ENCODE results near the gene FKBP1C. TPM values are rescaled to one million over a fixed set of nuclear protein-coding genes. Genes with fewer than 3 reads are reported as not detected.

Gene FKBP1C
- total and polyA plus RNA-seq, 2 of the 4 experiments (the other 2 are of a cell fraction): 0.72 to 3.1 TPM

DNA sequence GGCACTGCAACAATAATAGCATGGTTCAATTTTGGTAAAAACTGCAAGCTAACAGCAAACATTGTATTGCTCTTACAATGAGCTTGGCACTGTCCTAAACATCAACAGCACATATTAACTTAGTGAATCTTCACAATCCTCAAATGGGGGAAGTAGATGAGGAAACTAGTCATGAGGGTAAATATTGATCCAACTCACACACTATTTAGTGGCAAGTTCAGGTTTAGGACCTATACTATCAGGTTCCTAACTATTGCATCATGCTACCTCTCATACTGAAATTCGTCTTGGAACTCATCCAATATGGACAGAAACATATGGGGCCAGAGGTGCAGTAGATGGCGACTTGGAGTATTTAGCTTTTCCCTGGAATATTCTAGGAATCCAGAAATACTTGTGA, 34.2 kb downstream of the FKBP1C start:
- no peak overlapping the region for H4K5ac ChIP-seq (ENCODE audit: low read depth, low read length)
- no peak overlapping the region for H3K18ac ChIP-seq (ENCODE audit: low read depth, low read length)
- dilution Hi-C loops (cut with HindIII; ENCODE audit: low sequenced_read_pairs, unreplicated experiment): no loop called here
- H3K4ac ChIP-seq (ENCODE audit: low read depth, low read length): no peak overlapping the region
- WGBS, 2 experiments (ENCODE audit: extremely low coverage in 2 of 2, insufficient read length in 1 of 2): no CpG with 5 or more reads among the region's 2 CpGs
- H2AK9ac ChIP-seq (replicated peaks; ENCODE audit: low read depth, low read length, poor library complexity): no peak overlapping the region
- no peak overlapping the region for H2AFZ ChIP-seq (replicated peaks; ENCODE audit: low read length, poor library complexity)
- BruUV-seq (replicated peaks): no TSS peak
- H3K27me3 ChIP-seq (ENCODE audit: control insufficient read depth, insufficient read depth, low read length): no peaks in the 10 kb centered on the region
- TF ChIP-seq CEBPB (IDR thresholded peaks at IDR 0.05; ENCODE audit: low read depth, low read length): peak; percentile 60
- no peak for TF ChIP-seq MAFK (IDR thresholded peaks at IDR 0.05; ENCODE audit: low read depth, low read length)
- no peak for TF ChIP-seq RCOR1 (IDR thresholded peaks at IDR 0.05; ENCODE audit: insufficient replicate concordance, low read length)
- no peak overlapping the region for H2BK120ac ChIP-seq (ENCODE audit: low read depth, low read length)
- no peaks in the 10 kb centered on the region for H3K4me1 ChIP-seq (ENCODE audit: control insufficient read depth, insufficient read depth, low read length)
- no peaks in the 10 kb centered on the region for H3K36me3 ChIP-seq (ENCODE audit: control insufficient read depth, insufficient read depth, low read length)
- no peak for DNase-seq
- H3K4me2 ChIP-seq (ENCODE audit: low read depth, low read length): no peak overlapping the region
- H2BK20ac ChIP-seq (ENCODE audit: low read depth, low read length): no peak overlapping the region
- no peak overlapping the region for H3K27ac ChIP-seq (ENCODE audit: insufficient read depth, low read length)
- intact Hi-C loops (cut with micrococcal nuclease): no loop called here
- no peak overlapping the region for H2BK15ac ChIP-seq (ENCODE audit: low read depth, low read length)
- H4K8ac ChIP-seq (ENCODE audit: low read depth in 2 of 2, low read length in 2 of 2): no peak overlapping the region
- no peak overlapping the region for H4K91ac ChIP-seq (ENCODE audit: insufficient read depth, low read depth, low read length)
- H4K20me1 ChIP-seq (ENCODE audit: insufficient read depth, low read length): no peaks in the 10 kb centered on the region
- no peak overlapping the region for H3K23ac ChIP-seq (ENCODE audit: low read depth, low read length)
- in situ Hi-C loops (cut with MboI; ENCODE audit: low sequenced_read_pairs): no loop called here
- H3K56ac ChIP-seq (ENCODE audit: extremely low read depth, insufficient read depth, low read length): no peak overlapping the region
- no peak overlapping the region for H3K14ac ChIP-seq (replicated peaks; ENCODE audit: low read depth, low read length)
- H2AK5ac ChIP-seq (ENCODE audit: low read depth, low read length): no peak overlapping the region
- ChIA-PET CTCF (no interaction called here), POLR2A (ENCODE audit: unreplicated experiment) (no interaction called here)
- H2BK5ac ChIP-seq (ENCODE audit: low read depth, low read length, poor library complexity, severe bottlenecking): no peak overlapping the region
- no peak for ATAC-seq (ENCODE audit: low read depth)
- no peaks in the 10 kb centered on the region for H3K9me1 ChIP-seq (ENCODE audit: insufficient read depth, low read length)
- H3K79me1 ChIP-seq (ENCODE audit: low read depth in 1 of 2, low read length in 2 of 2): no peaks in the 10 kb centered on the region
- H3K9ac ChIP-seq (ENCODE audit: low read depth, low read length): no peak overlapping the region
- no peaks in the 10 kb centered on the region for H3K9me3 ChIP-seq (ENCODE audit: control insufficient read depth, insufficient read depth, low read length)
- no peak overlapping the region for H3K4me3 ChIP-seq (ENCODE audit: insufficient read depth, low read depth, low read length)
